Activated naive CD8-positive, alpha-beta T cell (primary cell): ENCODE data around the gene RPL9.
"Not testable (repeated sequence)": the region's sequence is repeated elsewhere in the genome, so short reads cannot be mapped to it uniquely, and the experiment has no call there.

ENCODE experiments used
- H3K27ac Mint-ChIP-seq: one replicate; pipeline ENCODE4 v1.8.0; 2021; ENCODE audit warnings: mixed read lengths
- H3K27me3 Mint-ChIP-seq: one replicate; pipeline ENCODE4 v1.8.0; 2021; ENCODE audit warnings: mixed read lengths
- H3K36me3 Mint-ChIP-seq: one replicate; pipeline ENCODE4 v1.8.0; 2021; ENCODE audit warnings: mixed read lengths
- H3K4me1 Mint-ChIP-seq: one replicate; pipeline ENCODE4 v1.8.0; 2021; ENCODE audit warnings: low read depth, mixed read lengths
- H3K4me3 Mint-ChIP-seq: one replicate; pipeline ENCODE4 v1.8.0; 2021; ENCODE audit warnings: mild to moderate bottlenecking, mixed read lengths
- H3K9me3 Mint-ChIP-seq: one replicate; pipeline ENCODE4 v1.8.0; 2021; ENCODE audit warnings: low read depth, mixed read lengths

The RPL9 gene

GRCh38 chr4:39415678-39416283 is 42.9 kb downstream of the RPL9 start:
- H3K36me3 Mint-ChIP-seq = no peaks in the 10 kb centered on the region
- H3K4me3 Mint-ChIP-seq = no peak overlapping the region
- no peaks in the 10 kb centered on the region for H3K4me1 Mint-ChIP-seq
- H3K27ac Mint-ChIP-seq = no peak overlapping the region
- H3K27me3 Mint-ChIP-seq = no peaks in the 10 kb centered on the region
- no peaks in the 10 kb centered on the region for H3K9me3 Mint-ChIP-seq

GRCh38 chr4:39411561-39411960 is 47.2 kb downstream of the RPL9 start:
- H3K27me3 Mint-ChIP-seq, H3K36me3 Mint-ChIP-seq, H3K4me3 Mint-ChIP-seq, H3K9me3 Mint-ChIP-seq, H3K4me1 Mint-ChIP-seq, H3K27ac Mint-ChIP-seq: not testable (repeated sequence)

GRCh38 chr4:39410415-39410814 is 48.3 kb downstream of the RPL9 start:
- no peaks in the 10 kb centered on the region for H3K4me1 Mint-ChIP-seq
- no peak overlapping the region for H3K27ac Mint-ChIP-seq
- H3K27me3 Mint-ChIP-seq = peaks cover 4% of the 10 kb centered on the region
- no peak overlapping the region for H3K4me3 Mint-ChIP-seq
- H3K36me3 Mint-ChIP-seq = no peaks in the 10 kb centered on the region
- H3K9me3 Mint-ChIP-seq = no peaks in the 10 kb centered on the region

- Mint-ChIP-seq H3K27me3 (peaks cover 4% of the 10 kb centered on the region), H3K9me3 (no peaks in the 10 kb centered on the region), H3K27ac (no peak overlapping the region), H3K4me1 (no peaks in the 10 kb centered on the region), H3K36me3 (no peaks in the 10 kb centered on the region), H3K4me3 (no peak overlapping the region)
These were observed 51.2 kb downstream of the RPL9 start for GRCh38 chr4:39407584-39407885.

GRCh38 chr4:39406763-39407583 is 51.7 kb downstream of the RPL9 start, which contains the start of gene KLB:
Gene KLB, plus strand, starts transcription at chr4:39406930. Its CDS starts 20 bp downstream, at chr4:39406950.
- no peaks in the 10 kb centered on the region for H3K9me3 Mint-ChIP-seq
- no peak within 1 kb of the TSS for H3K4me3 Mint-ChIP-seq
- no peak within 1 kb of the TSS for H3K27ac Mint-ChIP-seq
- no peaks in the 10 kb centered on the region for H3K4me1 Mint-ChIP-seq
- peaks cover 4% of the 10 kb centered on the region for H3K27me3 Mint-ChIP-seq
- H3K36me3 Mint-ChIP-seq = no peaks in the 10 kb centered on the region
